ENCODE measurements around the gene CACNA1E.

- no peak for TF ChIP-seq EZH2phosphoT487 (conservative IDR thresholded peaks at IDR 0.05; ENCODE audit: low read length)
- TF ChIP-seq, protein P1, sequence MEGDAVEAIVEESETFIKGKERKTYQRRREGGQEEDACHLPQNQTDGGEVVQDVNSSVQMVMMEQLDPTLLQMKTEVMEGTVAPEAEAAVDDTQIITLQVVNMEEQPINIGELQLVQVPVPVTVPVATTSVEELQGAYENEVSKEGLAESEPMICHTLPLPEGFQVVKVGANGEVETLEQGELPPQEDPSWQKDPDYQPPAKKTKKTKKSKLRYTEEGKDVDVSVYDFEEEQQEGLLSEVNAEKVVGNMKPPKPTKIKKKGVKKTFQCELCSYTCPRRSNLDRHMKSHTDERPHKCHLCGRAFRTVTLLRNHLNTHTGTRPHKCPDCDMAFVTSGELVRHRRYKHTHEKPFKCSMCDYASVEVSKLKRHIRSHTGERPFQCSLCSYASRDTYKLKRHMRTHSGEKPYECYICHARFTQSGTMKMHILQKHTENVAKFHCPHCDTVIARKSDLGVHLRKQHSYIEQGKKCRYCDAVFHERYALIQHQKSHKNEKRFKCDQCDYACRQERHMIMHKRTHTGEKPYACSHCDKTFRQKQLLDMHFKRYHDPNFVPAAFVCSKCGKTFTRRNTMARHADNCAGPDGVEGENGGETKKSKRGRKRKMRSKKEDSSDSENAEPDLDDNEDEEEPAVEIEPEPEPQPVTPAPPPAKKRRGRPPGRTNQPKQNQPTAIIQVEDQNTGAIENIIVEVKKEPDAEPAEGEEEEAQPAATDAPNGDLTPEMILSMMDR (IDR thresholded peaks at IDR 0.05; ENCODE audit: insufficient read depth, low read length, poor library complexity, severe bottlenecking): no peak
Observed at GRCh38 chr1:181660621-181661020, 177.3 kb downstream of the CACNA1E start.

Data from SU-DHL-6 (cell line).